ENCODE results near the gene PRRX2.
A peak's percentile ranks its signal among the peaks of the same experiment; 100 is the strongest.

PRRX2 gene

GRCh38 chr9:129703667-129704355, 38.4 kb downstream of the PRRX2 start:
- DNase-seq (ENCODE audit: low read depth, low spot score): no peak

- no peak for DNase-seq (ENCODE audit: low read depth, low spot score)
These were observed 39.4 kb downstream of the PRRX2 start for GRCh38 chr9:129704807-129705206.

DNA sequence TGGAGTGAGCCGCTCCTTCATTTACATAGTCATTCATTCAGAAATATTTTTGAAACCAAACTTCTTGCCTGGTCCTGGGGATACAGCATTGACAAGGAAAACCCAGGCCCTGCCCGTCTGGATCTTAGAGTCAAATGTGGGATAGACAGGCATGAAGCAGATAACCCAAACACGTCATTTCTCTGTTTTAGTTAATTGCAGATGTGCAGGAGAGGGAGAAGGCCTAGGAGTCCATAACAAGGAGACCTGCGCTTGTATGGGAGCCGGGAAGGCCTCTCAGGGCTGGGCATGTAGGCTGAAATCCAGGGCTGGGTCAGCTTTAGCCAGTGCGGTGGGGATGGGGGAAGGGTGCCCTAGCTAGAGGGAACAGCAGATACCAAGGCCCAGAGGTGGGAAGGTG, 43.3 kb downstream of the PRRX2 start:
- no peak for DNase-seq (ENCODE audit: low read depth, low spot score)

GRCh38 chr9:129709438-129710168, 44.2 kb downstream of the PRRX2 start:
- no peak for DNase-seq (ENCODE audit: low read depth, low spot score)

DNA sequence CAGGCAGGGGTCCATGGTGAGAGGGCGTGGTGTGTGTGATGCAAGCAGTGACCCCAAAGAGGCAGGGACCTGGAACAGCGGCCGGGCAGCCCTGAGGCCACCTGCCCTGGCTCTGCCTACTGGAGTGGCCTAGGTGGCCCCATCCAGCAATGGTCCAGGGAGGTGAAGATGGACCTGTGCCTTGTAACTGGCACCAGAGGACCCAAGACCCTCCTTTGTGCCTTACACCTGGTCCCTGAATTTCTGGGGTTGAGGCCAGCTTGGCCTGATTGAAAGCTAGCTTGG, 44.7 kb downstream of the PRRX2 start:
- DNase-seq (ENCODE audit: low read depth, low spot score): no peak

- peak; percentile 62 for DNase-seq (ENCODE audit: low read depth, low spot score)
These were observed 47.4 kb downstream of the PRRX2 start for GRCh38 chr9:129712634-129713401.

DNA sequence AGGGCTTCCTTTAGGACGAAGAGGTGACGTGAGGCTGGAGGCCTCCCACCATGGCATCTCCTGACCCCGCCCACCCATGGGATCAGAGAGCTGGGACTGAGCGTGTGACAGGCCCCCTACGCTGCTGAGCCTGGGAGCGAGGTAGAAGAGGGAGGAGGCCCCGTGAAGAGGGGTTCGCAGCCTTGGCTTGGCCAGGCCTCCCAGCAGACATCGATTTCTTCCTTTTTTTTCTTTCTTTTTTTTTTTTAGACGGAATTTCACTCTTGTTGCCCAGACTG, 47.9 kb downstream of the PRRX2 start:
- peak; percentile 14 for DNase-seq (ENCODE audit: low read depth, low spot score)

DNA sequence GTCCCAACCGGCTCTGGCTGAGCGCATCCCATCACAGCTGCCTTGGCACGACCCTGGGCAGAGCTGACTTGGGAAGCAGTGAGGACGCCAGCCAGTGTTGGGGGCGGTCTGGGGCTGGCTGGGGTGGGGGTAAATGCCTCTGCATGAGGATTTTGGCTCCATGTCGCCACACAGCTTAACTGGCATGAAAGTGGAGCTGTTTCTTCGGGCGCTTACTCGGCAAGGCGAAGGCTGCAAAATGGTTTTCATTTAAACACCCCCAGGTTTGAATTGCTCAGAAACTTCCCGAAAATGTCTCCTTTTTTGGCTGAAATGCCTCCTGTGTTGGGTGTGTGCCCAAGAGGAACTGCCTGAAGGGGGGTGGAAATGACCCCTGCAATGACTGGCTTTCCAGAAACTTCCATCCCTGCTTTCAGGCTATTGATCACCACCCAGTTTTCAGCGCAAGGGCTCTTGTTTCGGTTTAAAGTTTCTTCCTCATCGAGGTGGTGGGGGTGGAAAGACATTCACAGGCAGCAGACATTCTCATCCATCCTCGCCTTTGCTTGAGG, 49.1 kb downstream of the PRRX2 start:
- DNase-seq (ENCODE audit: low read depth, low spot score): no peak

GRCh38 chr9:129716091-129716490, 50.6 kb downstream of the PRRX2 start:
- DNase-seq (ENCODE audit: low read depth, low spot score): no peak

DNA sequence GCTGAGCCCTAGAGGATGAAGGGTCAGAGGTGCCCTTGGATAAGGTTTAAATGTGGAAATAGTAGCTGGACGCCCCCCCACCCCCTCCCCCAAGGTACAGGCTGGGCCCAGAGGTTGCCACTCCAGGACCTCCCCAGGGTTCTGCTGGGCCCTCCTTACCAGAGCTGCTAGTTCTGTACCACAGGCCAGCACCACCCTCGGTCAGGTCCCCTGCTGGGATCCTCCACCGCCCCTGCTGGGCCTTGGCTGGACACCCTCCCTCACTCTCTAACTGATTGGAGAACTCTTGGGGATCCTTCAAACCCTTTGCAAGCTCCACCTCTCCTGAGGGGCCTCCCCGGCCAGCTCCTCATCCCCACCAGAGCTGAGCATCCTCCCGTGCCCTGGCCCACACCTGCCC, 52.5 kb downstream of the PRRX2 start:
- DNase-seq (ENCODE audit: low read depth, low spot score): no peak

DNA sequence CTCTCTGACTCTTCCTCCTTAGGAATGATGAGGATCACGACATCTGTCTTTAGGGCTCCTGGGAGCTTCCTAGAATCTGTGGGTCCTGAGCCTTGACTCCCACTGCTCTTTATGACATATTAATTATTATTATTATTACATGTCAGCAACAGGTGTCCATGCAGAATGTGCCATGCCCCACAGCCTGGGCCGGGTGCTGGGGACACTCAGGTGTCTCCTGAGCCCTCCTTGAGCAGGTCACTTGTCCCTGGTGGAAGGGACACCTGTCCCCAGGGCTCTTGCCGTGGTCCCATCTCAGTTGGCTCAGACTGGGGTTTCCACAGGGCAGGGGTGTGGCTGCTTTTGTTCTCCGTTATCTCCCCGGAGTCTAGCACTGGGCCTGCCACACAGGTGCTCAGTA, 53.2 kb downstream of the PRRX2 start:
- no peak for DNase-seq (ENCODE audit: low read depth, low spot score)

- peak; percentile 49 for DNase-seq (ENCODE audit: low read depth, low spot score)
These were observed 53.7 kb downstream of the PRRX2 start for GRCh38 chr9:129719135-129719534.

GRCh38 chr9:129720181-129720864, 54.9 kb downstream of the PRRX2 start:
- peak; percentile 74 for DNase-seq (ENCODE audit: low read depth, low spot score)

DNA sequence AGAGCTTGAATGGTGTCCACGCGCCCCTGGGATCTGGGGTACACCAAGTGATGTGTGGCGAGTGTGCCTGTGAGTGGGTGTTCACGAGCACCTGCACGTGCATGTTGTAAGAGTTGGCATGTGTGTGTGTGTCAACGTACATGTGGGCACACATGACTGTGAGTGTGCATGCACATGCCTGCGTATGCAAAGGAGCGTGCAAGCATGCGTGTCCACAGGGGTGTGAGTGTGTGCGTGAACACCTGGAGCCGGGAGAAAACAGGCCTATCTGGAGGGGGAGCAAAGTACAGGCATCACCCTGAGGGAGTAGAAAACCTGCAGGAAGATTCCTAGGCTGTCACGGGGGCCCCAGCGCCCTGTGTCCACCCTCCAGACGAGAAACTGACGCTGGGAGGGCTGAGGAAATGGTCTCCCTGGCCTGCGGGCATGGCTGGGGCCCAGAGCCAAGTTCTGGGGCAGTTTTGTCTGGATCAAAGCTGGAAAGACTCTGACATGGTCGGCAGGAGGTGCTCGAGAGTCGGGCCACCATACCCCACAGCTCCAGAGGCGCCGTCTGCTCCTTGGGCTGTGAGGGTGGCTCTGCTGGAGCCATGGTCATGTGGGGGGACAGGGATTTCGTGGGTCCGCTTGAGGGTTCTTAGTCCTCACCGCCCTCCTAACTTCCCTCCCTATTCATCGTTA, 55.6 kb downstream of the PRRX2 start:
- DNase-seq (ENCODE audit: low read depth, low spot score): no peak

- DNase-seq (ENCODE audit: low read depth, low spot score): no peak
These were observed 57.5 kb downstream of the PRRX2 start for GRCh38 chr9:129722913-129723312.

- no peak for DNase-seq (ENCODE audit: low read depth, low spot score)
These were observed 59.2 kb downstream of the PRRX2 start for GRCh38 chr9:129724456-129725190.

DNA sequence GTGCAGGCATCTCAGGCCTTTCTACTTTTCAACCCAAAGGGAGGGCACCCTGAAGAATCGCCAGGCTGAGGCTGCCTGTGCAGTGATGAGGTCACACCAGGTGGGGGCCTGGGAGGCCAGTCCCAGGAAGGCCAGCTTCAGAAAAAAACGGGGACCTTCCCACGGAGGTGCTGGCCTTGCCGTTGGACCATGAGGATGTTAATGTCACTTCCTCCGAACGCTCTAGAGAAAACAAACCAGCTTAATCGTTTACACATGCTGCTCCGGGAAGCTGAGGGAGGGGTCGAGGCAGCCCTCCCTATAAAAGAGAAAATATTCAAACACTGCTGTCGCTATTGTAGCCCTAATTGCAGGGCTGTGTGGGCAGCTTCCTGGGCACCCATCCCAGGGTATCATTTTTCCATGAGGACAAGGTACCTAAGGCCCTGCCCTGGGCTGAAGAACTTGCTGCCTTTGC, 60.4 kb downstream of the PRRX2 start:
- no peak for DNase-seq (ENCODE audit: low read depth, low spot score)

DNA sequence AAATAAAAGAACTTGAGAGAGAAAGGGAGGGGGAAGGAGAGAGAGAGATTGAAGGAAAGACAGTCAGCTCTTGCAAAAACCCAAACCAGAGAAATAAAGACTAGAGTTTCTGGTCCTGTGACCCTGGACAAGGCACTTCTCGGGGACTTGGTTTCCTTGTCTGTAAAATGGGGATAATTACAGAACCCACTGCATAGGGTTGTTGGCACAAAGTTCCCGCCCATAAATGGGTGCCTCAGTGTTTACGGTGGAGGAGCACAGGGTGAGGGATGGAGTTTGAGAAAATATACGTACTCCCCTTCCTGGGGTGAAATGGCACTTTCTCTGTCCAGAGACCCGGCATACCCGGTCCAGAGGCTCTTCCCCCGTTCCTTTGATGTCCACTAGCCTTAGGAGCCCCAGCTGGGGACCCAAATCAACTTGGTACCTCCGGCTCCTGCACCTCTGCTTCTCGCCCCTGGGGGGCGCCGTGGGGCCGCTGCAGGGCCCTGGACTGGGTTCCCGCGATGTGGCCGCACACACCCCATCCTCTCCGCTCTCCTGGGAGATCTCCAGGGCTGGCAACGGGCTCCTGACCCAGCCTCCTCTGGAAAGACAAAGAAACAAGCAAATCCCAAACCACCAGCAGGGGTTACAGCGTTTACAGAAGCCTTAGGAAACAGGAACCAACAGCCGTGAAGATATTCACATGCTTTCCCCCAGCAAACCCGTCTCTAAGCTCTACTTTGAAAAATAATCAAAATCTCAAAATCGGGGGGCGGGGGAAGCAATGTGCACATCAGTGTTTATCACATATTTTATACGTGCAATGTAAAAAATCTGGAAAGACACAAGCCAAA, 61.1 kb downstream of the PRRX2 start:
- DNase-seq (ENCODE audit: low read depth, low spot score): peak; percentile 96

DNA sequence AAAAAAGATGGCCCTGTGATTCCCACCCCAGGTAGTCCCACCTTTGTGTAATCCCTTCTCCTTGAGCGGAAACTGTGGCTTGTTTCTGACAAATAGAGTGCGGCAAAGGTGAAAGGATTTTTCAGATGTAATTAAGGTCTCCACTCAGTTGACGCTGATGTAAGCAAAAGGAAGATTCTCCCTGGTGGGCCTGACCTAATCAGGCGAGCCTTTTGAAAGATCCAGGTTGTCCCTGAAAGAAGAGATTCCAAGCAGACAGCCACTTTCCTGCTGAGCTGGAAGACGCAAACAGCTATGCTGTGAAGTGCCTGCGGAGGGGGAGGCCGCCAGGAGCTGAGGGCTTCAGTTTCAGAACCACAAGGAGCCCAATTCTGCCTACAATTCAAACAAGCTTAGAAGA, 63.3 kb downstream of the PRRX2 start:
- DNase-seq (ENCODE audit: low read depth, low spot score): no peak

All from ELF-1 (cell line).